Nephron (organoid): ENCODE results near the gene IRF9.

Experiments
- H3K27ac Mint-ChIP-seq, 3 experiments: 2 replicates each; pipeline ENCODE4 v1.8.0; 2020; ENCODE audit warnings: mixed read lengths in 3 of 3, mild to moderate bottlenecking in 2 of 3, moderate library complexity in 1 of 3
- H3K27me3 Mint-ChIP-seq: 2 replicates; pipeline ENCODE4 v1.8.0; 2021; ENCODE audit warnings: low read depth, mild to moderate bottlenecking, moderate library complexity, mixed read lengths
- H3K36me3 Mint-ChIP-seq: 2 replicates; pipeline ENCODE4 v1.8.0; 2020; ENCODE audit warnings: low read depth, mixed read lengths
- H3K4me1 Mint-ChIP-seq: 2 replicates; pipeline ENCODE4 v1.8.0; 2020; ENCODE audit warnings: mixed read lengths
- H3K4me3 Mint-ChIP-seq, 3 experiments: 2 replicates each; pipeline ENCODE4 v1.8.0; 2020; ENCODE audit warnings: mild to moderate bottlenecking in 3 of 3, mixed read lengths in 3 of 3, moderate library complexity in 2 of 3
- H3K9me3 Mint-ChIP-seq: 2 replicates; pipeline ENCODE4 v1.8.0; 2020; ENCODE audit warnings: mixed read lengths
- TF ChIP-seq, protein P1 (sequence below), 3 experiments: fragments of 200-600 bp; sonication (generic); IDR thresholded peaks; one replicate each; pipeline ENCODE4 v1.5.0; 2021; ENCODE audit warnings: antibody characterized with exemption in 3 of 3; ENCODE audit not compliant: unreplicated experiment in 3 of 3

Gene IRF9

DNA sequence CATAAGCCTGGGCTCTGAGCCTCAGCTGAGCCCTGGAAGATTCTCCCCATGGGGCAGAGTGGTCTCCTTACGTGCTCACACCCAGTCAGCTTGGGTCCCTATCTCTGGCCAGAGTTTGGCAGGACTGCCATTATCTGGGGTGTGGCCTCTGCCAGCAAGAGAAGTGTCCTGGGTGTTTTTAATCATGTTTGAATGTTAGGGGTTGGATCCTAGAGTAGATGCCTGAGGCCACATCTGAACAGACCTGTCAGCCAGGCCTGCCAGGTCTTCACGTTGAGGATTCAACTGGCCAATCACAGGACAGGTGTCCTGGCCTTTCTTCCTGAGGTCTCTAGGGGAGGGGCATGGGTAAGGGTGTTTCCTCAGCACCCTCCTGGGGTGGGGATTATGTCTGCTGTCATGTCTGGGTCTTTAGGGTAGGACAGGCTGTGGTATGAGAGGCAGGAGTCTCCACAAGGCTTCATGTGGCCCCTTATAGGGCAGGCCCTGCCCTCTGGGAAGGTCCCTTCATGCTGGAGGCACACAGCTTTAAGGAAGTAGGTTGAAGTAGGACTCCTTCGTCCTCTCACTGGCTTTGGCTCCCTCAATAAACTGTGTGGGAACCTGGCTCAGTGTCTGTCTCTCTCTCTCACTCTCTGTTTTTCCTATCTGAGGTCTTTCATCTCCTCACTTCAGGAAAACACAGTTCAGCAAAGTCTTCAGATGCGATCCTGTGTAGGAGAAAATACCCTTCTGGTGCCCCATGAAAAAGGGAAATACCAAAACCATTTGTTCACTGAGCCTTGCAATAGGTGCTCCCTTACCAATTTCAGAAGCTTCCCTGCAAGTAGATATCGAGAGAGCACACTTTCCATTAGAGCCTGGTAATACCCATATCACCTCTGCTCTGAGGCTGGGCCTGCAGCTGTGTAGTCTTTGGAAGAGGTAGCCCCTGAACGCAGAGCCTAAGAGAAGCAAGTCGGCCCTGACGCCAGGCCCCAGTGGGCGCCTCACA, 37.3 kb upstream of the IRF9 start:
- Mint-ChIP-seq H3K9me3 (no peaks in the 10 kb centered on the region), H3K4me1 (peaks cover 8% of the 10 kb centered on the region), H3K36me3 (peaks cover 42% of the 10 kb centered on the region), H3K27me3 (no peaks in the 10 kb centered on the region), H3K27ac (no peak overlapping the region), H3K4me3 (no peak overlapping the region)
- TF ChIP-seq, protein P1, sequence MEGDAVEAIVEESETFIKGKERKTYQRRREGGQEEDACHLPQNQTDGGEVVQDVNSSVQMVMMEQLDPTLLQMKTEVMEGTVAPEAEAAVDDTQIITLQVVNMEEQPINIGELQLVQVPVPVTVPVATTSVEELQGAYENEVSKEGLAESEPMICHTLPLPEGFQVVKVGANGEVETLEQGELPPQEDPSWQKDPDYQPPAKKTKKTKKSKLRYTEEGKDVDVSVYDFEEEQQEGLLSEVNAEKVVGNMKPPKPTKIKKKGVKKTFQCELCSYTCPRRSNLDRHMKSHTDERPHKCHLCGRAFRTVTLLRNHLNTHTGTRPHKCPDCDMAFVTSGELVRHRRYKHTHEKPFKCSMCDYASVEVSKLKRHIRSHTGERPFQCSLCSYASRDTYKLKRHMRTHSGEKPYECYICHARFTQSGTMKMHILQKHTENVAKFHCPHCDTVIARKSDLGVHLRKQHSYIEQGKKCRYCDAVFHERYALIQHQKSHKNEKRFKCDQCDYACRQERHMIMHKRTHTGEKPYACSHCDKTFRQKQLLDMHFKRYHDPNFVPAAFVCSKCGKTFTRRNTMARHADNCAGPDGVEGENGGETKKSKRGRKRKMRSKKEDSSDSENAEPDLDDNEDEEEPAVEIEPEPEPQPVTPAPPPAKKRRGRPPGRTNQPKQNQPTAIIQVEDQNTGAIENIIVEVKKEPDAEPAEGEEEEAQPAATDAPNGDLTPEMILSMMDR (IDR thresholded peaks at IDR 0.05; ENCODE audit: unreplicated experiment in 3 of 3) = no peak

DNA sequence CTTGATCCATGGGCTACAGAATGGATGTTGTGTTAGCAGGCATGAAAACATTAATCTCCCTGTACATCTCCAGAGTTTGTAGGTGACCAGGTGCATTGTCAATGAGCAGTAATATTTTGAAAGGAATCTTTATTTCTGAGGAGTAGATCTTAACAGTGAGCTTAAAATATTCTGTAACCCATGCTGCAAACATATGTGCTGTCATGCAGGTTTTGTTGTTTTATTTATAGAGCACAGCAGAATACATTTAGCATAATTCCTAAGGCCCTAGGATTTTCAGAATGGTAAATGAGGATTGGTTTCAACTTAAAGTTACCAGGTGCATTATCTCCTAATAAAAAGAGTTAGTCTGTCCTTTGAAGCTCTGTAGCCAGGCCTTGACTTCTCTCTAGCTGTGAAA, 34.1 kb upstream of the IRF9 start:
- TF ChIP-seq, protein P1 (IDR thresholded peaks at IDR 0.05; ENCODE audit: unreplicated experiment in 3 of 3) = no peak
- Mint-ChIP-seq H3K9me3 (no peaks in the 10 kb centered on the region), H3K27ac (no peak overlapping the region)

DNA sequence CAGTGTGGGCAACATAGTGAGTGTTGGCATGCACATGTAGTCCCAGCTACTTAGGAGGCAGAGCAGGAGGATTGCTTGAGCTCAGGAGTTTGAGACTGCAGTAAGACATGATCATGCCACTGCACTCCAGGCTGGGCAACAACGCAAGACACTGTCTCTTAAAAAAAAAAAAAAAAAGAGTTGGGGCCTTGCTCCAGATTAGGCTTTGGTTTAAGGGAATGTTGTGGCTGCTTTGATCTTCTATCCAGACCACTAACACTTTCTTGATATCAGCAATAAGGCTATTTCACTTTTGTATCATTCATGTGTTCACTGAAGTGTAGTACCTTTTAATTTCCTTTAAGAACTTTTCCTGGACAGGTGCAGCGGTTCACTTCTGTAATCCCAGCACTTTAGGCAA, 33.4 kb upstream of the IRF9 start:
- Mint-ChIP-seq H3K36me3 (peaks cover 16% of the 10 kb centered on the region), H3K27ac (no peak overlapping the region), H3K4me3 (no peak overlapping the region), H3K27me3 (no peaks in the 10 kb centered on the region), H3K4me1 (peaks cover 28% of the 10 kb centered on the region), H3K9me3 (no peaks in the 10 kb centered on the region)
- TF ChIP-seq, protein P1 (IDR thresholded peaks at IDR 0.05; ENCODE audit: unreplicated experiment in 3 of 3) = no peak

More for the DNA sequence above, 34.1 kb upstream of the IRF9 start:
- H3K4me3 Mint-ChIP-seq = no peak overlapping the region
- H3K36me3 Mint-ChIP-seq = peaks cover 19% of the 10 kb centered on the region
- peaks cover 24% of the 10 kb centered on the region for H3K4me1 Mint-ChIP-seq
- no peaks in the 10 kb centered on the region for H3K27me3 Mint-ChIP-seq

DNA sequence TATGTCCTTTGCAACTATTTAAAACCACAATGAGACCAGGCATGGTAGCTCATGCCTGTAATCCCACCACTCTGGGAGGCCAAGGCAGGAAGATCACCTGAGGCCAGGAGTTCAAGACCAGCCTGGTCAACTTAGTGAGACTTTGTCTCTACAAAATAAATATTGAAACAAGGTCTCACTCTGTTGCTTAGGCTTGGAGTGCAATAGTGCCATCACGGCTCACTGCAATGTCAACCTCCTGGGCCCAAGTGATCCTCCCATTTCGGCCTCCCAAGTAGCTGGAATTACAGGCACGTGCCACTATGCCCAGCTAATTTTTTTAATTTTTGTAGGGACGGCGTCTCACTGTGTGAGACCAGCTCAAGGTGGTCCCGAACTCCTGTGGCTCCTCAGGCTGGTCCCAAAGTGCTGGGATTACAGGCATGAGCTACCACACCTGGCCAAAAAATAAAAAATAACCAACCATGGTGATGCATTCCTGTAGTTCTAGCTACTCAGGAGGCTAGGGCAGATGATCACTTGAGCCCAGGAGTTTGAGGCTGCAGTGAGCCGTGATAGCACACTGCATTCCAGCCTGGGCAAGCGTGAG, 31.6 kb upstream of the IRF9 start:
- no peaks in the 10 kb centered on the region for H3K9me3 Mint-ChIP-seq
- peaks cover 34% of the 10 kb centered on the region for H3K4me1 Mint-ChIP-seq
- TF ChIP-seq, protein P1 (IDR thresholded peaks at IDR 0.05; ENCODE audit: unreplicated experiment in 3 of 3) = no peak
- H3K27ac Mint-ChIP-seq = no peak overlapping the region
- H3K27me3 Mint-ChIP-seq = no peaks in the 10 kb centered on the region
- peaks cover 3% of the 10 kb centered on the region for H3K36me3 Mint-ChIP-seq
- H3K4me3 Mint-ChIP-seq = no peak overlapping the region

DNA sequence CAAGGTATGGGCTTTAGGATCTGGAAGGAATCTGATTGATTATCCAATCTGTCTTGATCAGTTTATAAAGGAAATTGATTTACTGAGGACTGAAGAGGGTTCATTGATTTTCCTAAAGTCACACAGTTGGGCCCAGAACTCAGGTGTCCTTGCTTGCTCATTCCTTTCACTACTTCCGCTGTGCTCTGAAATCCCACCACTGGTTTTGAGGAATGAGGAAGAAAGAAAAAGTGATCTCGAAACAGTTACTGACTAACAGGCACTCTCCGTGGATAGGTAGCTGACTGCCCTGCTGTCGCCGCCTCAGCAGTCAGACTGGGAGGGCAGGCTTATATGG, 30.7 kb upstream of the IRF9 start, which contains the start of gene FITM1:
TSS of gene FITM1 (plus strand) at position 280 of the 337 bp plus-strand sequence. CDS start 905 bp downstream, outside the sequence.
- TF ChIP-seq, protein P1 (IDR thresholded peaks at IDR 0.05; ENCODE audit: unreplicated experiment in 3 of 3) = no peak
- H3K27ac Mint-ChIP-seq = peak within 1 kb of the TSS; percentile 54 to 87 (median 84)
- H3K9me3 Mint-ChIP-seq = no peaks in the 10 kb centered on the region
- H3K4me1 Mint-ChIP-seq = peaks cover 38% of the 10 kb centered on the region
- peak within 1 kb of the TSS in 2 of 3 experiments; percentile 79 to 81 for H3K4me3 Mint-ChIP-seq
- peaks cover under 1% of the 10 kb centered on the region for H3K36me3 Mint-ChIP-seq
- H3K27me3 Mint-ChIP-seq = no peaks in the 10 kb centered on the region
